Activated CD4-positive, alpha-beta memory T cell treated with anti-CD3 and anti-CD28 coated beads, Interleukin-2, amount 10 ng/mL, durations not matched to agents 7 days and 5 days (primary cell): Measurements from ENCODE around the gene RCSD1. TPM values are rescaled to one million over a fixed set of nuclear protein-coding genes. Genes with fewer than 3 reads are reported as not detected.

ENCODE experiments used
- CTCF ChIA-PET: fragments of 350-600 bp; sonication (Branson Sonifier 250); formaldehyde crosslinking; loops from one replicate; lab custom pipeline; 2021; ENCODE audit warnings: antibody characterized with exemption, inconsistent platforms; lab: Charles Lee
- POLR2A ChIA-PET: fragments of 350-600 bp; sonication (Branson Sonifier 250); formaldehyde crosslinking; loops from one replicate; lab custom pipeline; 2021; ENCODE audit warnings: antibody characterized with exemption; lab: Charles Lee
- DNase-seq: peaks from one replicate; pipeline ENCODE4 v3.0.0-alpha.2; 2020
- H3K27ac Mint-ChIP-seq: one replicate; pipeline ENCODE4 v1.8.0; 2021; ENCODE audit warnings: mild to moderate bottlenecking, mixed read lengths
- H3K27me3 Mint-ChIP-seq: one replicate; pipeline ENCODE4 v1.8.0; 2021; ENCODE audit warnings: mixed read lengths
- H3K36me3 Mint-ChIP-seq: one replicate; pipeline ENCODE4 v1.8.0; 2021; ENCODE audit warnings: low read depth, mixed read lengths
- H3K4me1 Mint-ChIP-seq: one replicate; pipeline ENCODE4 v1.8.0; 2021; ENCODE audit warnings: mixed read lengths
- H3K4me3 Mint-ChIP-seq: one replicate; pipeline ENCODE4 v1.8.0; 2021; ENCODE audit warnings: mild to moderate bottlenecking, mixed read lengths
- H3K9me3 Mint-ChIP-seq: one replicate; pipeline ENCODE4 v1.8.0; 2021; ENCODE audit warnings: mixed read lengths
- total RNA-seq, 2 experiments: library from RNA; stranded (reverse); gene quantifications; one replicate each; pipeline ENCODE4 v1.2.3, GENCODE V29; 2021

Gene RCSD1
- total RNA-seq, 2 experiments from 2014 or later = 155 to 158 TPM

- DNase-seq = no peak
- no peaks in the 10 kb centered on the region for H3K36me3 Mint-ChIP-seq
- H3K4me1 Mint-ChIP-seq = peaks cover 13% of the 10 kb centered on the region
- POLR2A ChIA-PET = no interaction called here
- H3K27ac Mint-ChIP-seq = no peak overlapping the region
- H3K9me3 Mint-ChIP-seq = no peaks in the 10 kb centered on the region
- CTCF ChIA-PET = interaction anchor here (1.0 kb wide), 1 partner anchor 13 kb away, joined by 4 read pairs; no protein-coding TSS in a partner anchor
- H3K4me3 Mint-ChIP-seq = no peak overlapping the region
- H3K27me3 Mint-ChIP-seq = no peaks in the 10 kb centered on the region
Measured at GRCh38 chr1:167748906-167749305, 118.9 kb downstream of the RCSD1 start.

- no peak for DNase-seq
- H3K36me3 Mint-ChIP-seq = no peaks in the 10 kb centered on the region
- peaks cover 13% of the 10 kb centered on the region for H3K4me1 Mint-ChIP-seq
- no peak overlapping the region for H3K27ac Mint-ChIP-seq
- ChIA-PET POLR2A (no interaction called here), CTCF (no interaction called here)
- H3K27me3 Mint-ChIP-seq = no peaks in the 10 kb centered on the region
- no peaks in the 10 kb centered on the region for H3K9me3 Mint-ChIP-seq
- no peak overlapping the region for H3K4me3 Mint-ChIP-seq
Measured at GRCh38 chr1:167749741-167750140, 119.7 kb downstream of the RCSD1 start.

GRCh38 chr1:167750641-167751040 lies 120.6 kb downstream of the RCSD1 start:
- H3K27ac Mint-ChIP-seq = no peak overlapping the region
- POLR2A ChIA-PET = no interaction called here
- no peaks in the 10 kb centered on the region for H3K9me3 Mint-ChIP-seq
- no peaks in the 10 kb centered on the region for H3K27me3 Mint-ChIP-seq
- peaks cover 12% of the 10 kb centered on the region for H3K4me1 Mint-ChIP-seq
- no peaks in the 10 kb centered on the region for H3K36me3 Mint-ChIP-seq
- CTCF ChIA-PET = no interaction called here
- no peak overlapping the region for H3K4me3 Mint-ChIP-seq
- DNase-seq = no peak

- Mint-ChIP-seq H3K27me3 (no peaks in the 10 kb centered on the region), H3K4me1 (peaks cover 12% of the 10 kb centered on the region), H3K27ac (no peak overlapping the region), H3K4me3 (no peak overlapping the region), H3K36me3 (no peaks in the 10 kb centered on the region), H3K9me3 (no peaks in the 10 kb centered on the region)
- ChIA-PET POLR2A (no interaction called here), CTCF (no interaction called here)
- DNase-seq = no peak
Measured at GRCh38 chr1:167751676-167752075, 121.6 kb downstream of the RCSD1 start.

GRCh38 chr1:167752219-167752985 lies 122.4 kb downstream of the RCSD1 start:
- no peak overlapping the region for H3K4me3 Mint-ChIP-seq
- H3K27ac Mint-ChIP-seq = no peak overlapping the region
- H3K27me3 Mint-ChIP-seq = no peaks in the 10 kb centered on the region
- no peaks in the 10 kb centered on the region for H3K9me3 Mint-ChIP-seq
- DNase-seq = no peak
- CTCF ChIA-PET = interaction anchor here (1.1 kb wide), 1 partner anchor 330 kb away, joined by 4 read pairs; no protein-coding TSS in a partner anchor
- no peaks in the 10 kb centered on the region for H3K36me3 Mint-ChIP-seq
- peaks cover 12% of the 10 kb centered on the region for H3K4me1 Mint-ChIP-seq
- POLR2A ChIA-PET = no interaction called here

- POLR2A ChIA-PET = no interaction called here
Measured at GRCh38 chr1:167755654-167756053, 125.6 kb downstream of the RCSD1 start.

More at GRCh38 chr1:167755654-167756053, 125.6 kb downstream of the RCSD1 start:
- Mint-ChIP-seq H3K27me3 (no peaks in the 10 kb centered on the region), H3K9me3 (no peaks in the 10 kb centered on the region), H3K4me1 (peaks cover 12% of the 10 kb centered on the region), H3K36me3 (no peaks in the 10 kb centered on the region), H3K27ac (no peak overlapping the region), H3K4me3 (no peak overlapping the region)
- no peak for DNase-seq
- CTCF ChIA-PET = interaction anchor here (0.7 kb wide), 1 partner anchor 413 kb away, joined by 4 read pairs; no protein-coding TSS in a partner anchor

Other genes starting within 250 kb of the RCSD1 start
- 100 to 1,000 TPM; 239 to 242 TPM for gene CD247, start 111.7 kb upstream of the RCSD1 start, total RNA-seq
- 10 to 100 TPM; 19.5 TPM for gene CREG1, start 76.5 kb upstream of the RCSD1 start, total RNA-seq
- 10 to 100 TPM; 17.4 to 19.0 TPM for gene MPZL1, start 91.8 kb downstream of the RCSD1 start, total RNA-seq